HPDE6-E6E7 (cell line): ENCODE results near the gene CCDC24.

ENCODE experiments used
- DNase-seq: peaks from one replicate; pipeline ENCODE4 v3.0.0; 2011; ENCODE audit warnings: missing footprints; ENCODE audit errors: extremely low spot score

The CCDC24 gene

GRCh38 chr1:43991476-43992231, at the start of gene CCDC24:
Gene CCDC24, plus strand, starts transcription at chr1:43991599. Its CDS starts 280 bp downstream, at chr1:43991879.
- peak; percentile 74 for DNase-seq

- DNase-seq = no peak
Observed at GRCh38 chr1:43942411-43942810, 49.0 kb upstream of the CCDC24 start.

GRCh38 chr1:43944860-43945259, 46.5 kb upstream of the CCDC24 start:
- DNase-seq = no peak

GRCh38 chr1:43945674-43946235, 45.6 kb upstream of the CCDC24 start:
- DNase-seq = no peak

GRCh38 chr1:43946236-43947060, 45.0 kb upstream of the CCDC24 start, which contains the start of gene IPO13:
Gene IPO13, plus strand, starts transcription at chr1:43946950. Its CDS starts 651 bp downstream, at chr1:43947601.
- peak; percentile 94 for DNase-seq

GRCh38 chr1:43947061-43947873, 44.1 kb upstream of the CCDC24 start:
- DNase-seq = no peak

GRCh38 chr1:43947874-43948437, 43.4 kb upstream of the CCDC24 start:
- no peak for DNase-seq

- no peak for DNase-seq
Observed at GRCh38 chr1:43949678-43950077, 41.7 kb upstream of the CCDC24 start.

GRCh38 chr1:43951021-43951985, 40.1 kb upstream of the CCDC24 start:
- DNase-seq = no peak

- DNase-seq = no peak
Observed at GRCh38 chr1:43952731-43953346, 38.6 kb upstream of the CCDC24 start.

- no peak for DNase-seq
Observed at GRCh38 chr1:43953361-43953760, 38.0 kb upstream of the CCDC24 start.

- no peak for DNase-seq
Observed at GRCh38 chr1:43954036-43954435, 37.4 kb upstream of the CCDC24 start.

GRCh38 chr1:43956234-43956633, 35.2 kb upstream of the CCDC24 start:
- no peak for DNase-seq

GRCh38 chr1:43957407-43958040, 33.9 kb upstream of the CCDC24 start:
- no peak for DNase-seq

- DNase-seq = no peak
Observed at GRCh38 chr1:43958351-43959255, 32.8 kb upstream of the CCDC24 start.

GRCh38 chr1:43960798-43961197, 30.6 kb upstream of the CCDC24 start:
- no peak for DNase-seq

- DNase-seq = no peak
Observed at GRCh38 chr1:43961692-43962091, 29.7 kb upstream of the CCDC24 start.

GRCh38 chr1:43962324-43962723, 29.1 kb upstream of the CCDC24 start:
- DNase-seq = no peak
